HepG2 (cell line): ENCODE measurements around the gene WDFY1. TPM values are rescaled to one million over a fixed set of nuclear protein-coding genes. Genes with fewer than 3 reads are reported as not detected.

Source experiments
- ATAC-seq: fragments of 200-7000 bp; cut with Tn5 transposase; 3 replicates; pipeline ENCODE4 v1.9.1; 2020; ENCODE audit warnings: mild to moderate bottlenecking, moderate library complexity
- BruUV-seq: library from RNA; stranded (reverse); fragments of 400-500 nt; replicated peaks from 2 replicates; lab custom pipeline; 2021; lab: Mats Ljungman, UMichigan
- CTCF ChIA-PET: fragments of 300-600 bp; formaldehyde crosslinking; extraction: SDS; loops from one replicate; lab custom pipeline; 2021; ENCODE audit warnings: low total read pairs, inconsistent platforms, low intra/inter-chr PET ratio; lab: Yijun Ruan, JAX
- POLR2A ChIA-PET: fragments of 350-600 bp; sonication (Branson Sonifier 250); formaldehyde crosslinking; loops from one replicate; lab custom pipeline; 2020; ENCODE audit warnings: antibody characterized with exemption, inconsistent platforms; lab: Yijun Ruan, JAX
- DNase-seq: peaks from one replicate; pipeline ENCODE4 v3.0.0-alpha.2; 2015; ENCODE audit warnings: low spot score
- FAIRE-seq: peaks from 3 replicates; lab custom pipeline; 2011; peaks lifted over from hg19 to GRCh38; lab: Jason Lieb, UNC
- H2AFZ ChIP-seq: one replicate; pipeline ENCODE4 v1.6.1; 2011; ENCODE audit warnings: low read length, inconsistent platforms
- H3K27ac ChIP-seq: fragments of 300-600 bp; 3 replicates; pipeline ENCODE4 v1.8.0; 2011; ENCODE audit warnings: mixed run types, mild to moderate bottlenecking, mixed read lengths, low read length, inconsistent platforms; ENCODE audit not compliant: insufficient read depth; ENCODE audit errors: extremely low read length
- H3K27me3 ChIP-seq, 2 experiments: fragments of 200-600 bp in 1 of 2; 2 replicates in 1 of 2; 3 replicates in 1 of 2; pipeline versions ENCODE4 v1.6.0 to v1.8.0; 2011; ENCODE audit warnings: low read length in 2 of 2, mild to moderate bottlenecking in 2 of 2, moderate library complexity in 2 of 2, inconsistent platforms in 1 of 2; ENCODE audit not compliant: insufficient read depth in 2 of 2, control insufficient read depth in 1 of 2
- H3K36me3 ChIP-seq, 2 experiments: fragments of 200-600 bp in 1 of 2; replicated peaks in 1 of 2; 2 replicates in 1 of 2; 3 replicates in 1 of 2; pipeline versions ENCODE4 v1.5.1 to v1.8.0; 2011; ENCODE audit warnings: low read length in 2 of 2, inconsistent platforms in 1 of 2; ENCODE audit not compliant: insufficient read depth in 2 of 2, control insufficient read depth in 1 of 2
- H3K4me1 ChIP-seq: 2 replicates; pipeline ENCODE4 v1.5.1; 2012; ENCODE audit warnings: low read length, inconsistent platforms; ENCODE audit not compliant: insufficient read depth
- H3K4me2 ChIP-seq: 2 replicates; pipeline ENCODE4 v1.6.0; 2011; ENCODE audit warnings: low read depth, low read length, inconsistent platforms
- H3K4me3 ChIP-seq, 3 experiments: fragments of 200-600 bp in 1 of 3; sonication (generic), shearing (Covaris generic) in 1 of 3; replicated peaks in 1 of 3; 2 replicates each; pipeline ENCODE4 v1.5.1; 2011 to 2016; ENCODE audit warnings: low read length in 3 of 3, inconsistent platforms in 2 of 3, low read depth in 2 of 3, mild to moderate bottlenecking in 2 of 3, control low read depth in 1 of 3, mixed read lengths in 1 of 3; ENCODE audit not compliant: insufficient read depth in 1 of 3
- H3K79me2 ChIP-seq: one replicate; pipeline ENCODE4 v1.6.1; 2011; ENCODE audit warnings: low read length, inconsistent platforms; ENCODE audit not compliant: insufficient read depth
- H3K9ac ChIP-seq: 2 replicates; pipeline ENCODE4 v1.6.0; 2011; ENCODE audit warnings: mild to moderate bottlenecking, low read depth, low read length, inconsistent platforms; ENCODE audit not compliant: insufficient read depth
- H3K9me3 ChIP-seq: 2 replicates; pipeline ENCODE4 v1.5.1; 2012; ENCODE audit warnings: mild to moderate bottlenecking, low read length
- H4K20me1 ChIP-seq: 2 replicates; pipeline ENCODE4 v1.6.0; 2011; ENCODE audit warnings: inconsistent platforms, mild to moderate bottlenecking, low read length, moderate library complexity; ENCODE audit not compliant: insufficient read depth
- ARNT ChIP-seq: fragments of 450-650 bp; IDR thresholded peaks from 2 replicates; pipeline ENCODE4 v1.6.1; 2017
- ERF ChIP-seq: IDR thresholded peaks from 2 replicates; pipeline ENCODE4 v1.6.1; 2018; ENCODE audit warnings: missing biosample characterization, missing genetic modification reagents
- FIP1L1 ChIP-seq: fragments of 200-400 bp; formaldehyde crosslinking; IDR thresholded peaks from 2 replicates; pipeline ENCODE4 v1.6.1; 2018; ENCODE audit warnings: low read depth, mild to moderate bottlenecking, low read length, moderate library complexity, borderline replicate concordance; ENCODE audit not compliant: insufficient read depth
- IRF9 ChIP-seq: sonication (generic); formaldehyde crosslinking; IDR thresholded peaks from 2 replicates; pipeline ENCODE4 v1.8.0; 2022; ENCODE audit warnings: missing genetic modification reagents, mild to moderate bottlenecking, borderline replicate concordance
- SALL2 ChIP-seq: sonication (generic); formaldehyde crosslinking; IDR thresholded peaks from 2 replicates; pipeline ENCODE4 v1.8.1; 2023; ENCODE audit warnings: mild to moderate bottlenecking, missing genetic modification reagents, inconsistent platforms
- STAT5B ChIP-seq: sonication (generic); formaldehyde crosslinking; IDR thresholded peaks from 2 replicates; pipeline ENCODE4 v1.4.0; 2020; ENCODE audit warnings: missing genetic modification reagents
- ZNF276 ChIP-seq: sonication (generic); formaldehyde crosslinking; IDR thresholded peaks from 2 replicates; pipeline ENCODE4 v1.4.0; 2020; ENCODE audit warnings: mild to moderate bottlenecking, low read depth, missing genetic modification reagents
- ZNF431 ChIP-seq: sonication (generic); formaldehyde crosslinking; IDR thresholded peaks from 2 replicates; pipeline ENCODE4 v1.9.0; 2022; ENCODE audit warnings: missing genetic modification reagents, low read depth, mild to moderate bottlenecking, borderline replicate concordance
- ZNF572 ChIP-seq: sonication (generic); formaldehyde crosslinking; IDR thresholded peaks from 2 replicates; pipeline ENCODE4 v1.5.1; 2020; ENCODE audit warnings: mild to moderate bottlenecking, missing genetic modification reagents
- WGBS: methylation state at CpG from one replicate; pipeline ENCODE4 v1.1.6; 2017; ENCODE audit warnings: low lambda C conversion rate; 5-methylcytosine and 5-hydroxymethylcytosine counted together
- in situ Hi-C: cut with HindIII; loops from 2 replicates; pipeline ENCODE4 v1.10.0; 2017; ENCODE audit warnings: low pct_unique_long_range_greater_than_20kb; ENCODE audit not compliant: extremely low pct_ligation_motif_present
- intact Hi-C: fragments of 100-400 bp; cut with micrococcal nuclease; formaldehyde crosslinking; loops from one replicate; pipeline ENCODE4 v1.10.0; 2022; ENCODE audit not compliant: unreplicated experiment
- polyA plus RNA-seq, 8 experiments: library from polyadenylated mRNA; depleted of rRNA in 3 of 8; stranded (reverse) in 7 of 8; unstranded in 1 of 8; fragments of >200 nt; fragmentation: Illumina TruSeq in 4 of 8; extraction: Trizol in 4 of 8; gene quantifications; 2 replicates each; pipeline versions ENCODE4 v1.2.1 to v1.2.3, GENCODE V29; 2011 to 2016; ENCODE audit warnings: low read depth in 4 of 8, missing spikeins in 1 of 8, mixed read lengths in 1 of 8; ENCODE audit not compliant: insufficient read depth in 1 of 8
- total RNA-seq, 5 experiments: library from RNA; depleted of rRNA; stranded (reverse); fragments of >200 nt; fragmentation: Illumina TruSeq; extraction: Trizol; gene quantifications; 2 replicates each; pipeline ENCODE4 v1.2.3, GENCODE V29; 2016; ENCODE audit warnings: low read depth in 1 of 5

WDFY1 gene
- total and polyA plus RNA-seq, 2 of the 13 experiments (the other 11 are each of a cell fraction or from before 2014, with no cell fraction given): 77.0 to 78.4 TPM

DNA sequence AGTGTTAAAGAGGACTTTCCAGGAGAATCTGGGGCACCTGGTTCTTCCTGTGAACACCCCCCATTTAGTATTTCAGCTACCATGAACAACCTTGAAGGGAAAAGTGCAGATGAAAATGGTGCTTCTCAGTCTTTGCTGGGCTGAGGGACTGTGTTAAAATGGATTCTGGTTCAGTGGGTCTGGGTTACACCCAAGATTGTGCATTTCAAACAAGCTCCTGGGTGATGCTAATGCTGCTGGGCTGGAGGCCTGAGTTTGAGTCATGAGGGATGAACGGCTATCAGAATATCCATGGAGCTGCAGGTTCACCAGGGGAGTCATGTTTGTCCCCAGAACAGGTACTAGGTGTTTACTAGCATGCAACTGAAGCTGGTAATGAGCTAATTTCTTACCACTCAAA lies 36.1 kb upstream of the WDFY1 start (continued):
- TF ChIP-seq ZNF276 (CRISPR knock-in tag) (no peak), SALL2 (CRISPR knock-in tag) (no peak)

DNA sequence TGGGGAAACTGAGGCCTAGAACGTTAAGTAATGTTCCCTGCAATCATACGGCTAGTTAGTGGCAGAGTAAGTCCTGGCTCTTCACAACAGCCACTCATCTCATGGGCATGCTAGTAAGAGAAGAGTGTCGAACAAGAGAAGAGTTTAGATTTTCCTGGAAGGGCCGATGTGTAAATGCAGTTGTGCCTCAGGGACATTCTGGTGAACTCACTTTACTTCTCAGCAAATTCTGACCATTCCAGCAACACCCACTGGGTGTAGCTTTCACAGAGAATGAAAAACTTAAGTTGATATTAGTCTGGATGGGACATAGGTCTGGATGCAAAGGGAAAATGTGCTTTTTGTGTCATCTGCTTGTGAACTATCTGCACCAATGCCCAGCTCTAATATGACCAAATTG lies 35.7 kb upstream of the WDFY1 start:
- no peak overlapping the region for H3K27ac ChIP-seq
- H3K9ac ChIP-seq: no peak overlapping the region
- no peaks in the 10 kb centered on the region for H3K9me3 ChIP-seq
- ChIA-PET POLR2A (no interaction called here), CTCF (no interaction called here)
- ATAC-seq (no peak), DNase-seq (no peak), FAIRE-seq (no peak)
- H3K4me3 ChIP-seq: no peak overlapping the region
- no peak overlapping the region for H2AFZ ChIP-seq
- no peaks in the 10 kb centered on the region; a peak in 1 of 5 replicates for H3K36me3 ChIP-seq
- no TSS peak for BruUV-seq
- no peaks in the 10 kb centered on the region for H4K20me1 ChIP-seq
- TF ChIP-seq ERF (CRISPR knock-in tag) (no peak), FIP1L1 (no peak), ARNT (no peak), ZNF431 (CRISPR knock-in tag) (no peak), STAT5B (no peak), ZNF572 (CRISPR knock-in tag) (no peak), IRF9 (CRISPR knock-in tag) (no peak)
- 0 out of 2 replicates have a peak, but pooled peaks cover 8% of the 10 kb centered on the region for H3K4me1 ChIP-seq
- H3K27me3 ChIP-seq: no peaks in the 10 kb centered on the region
- intact Hi-C loops (no loop called here), in situ Hi-C loops (no loop called here)
- 86% methylated on average over 4 of the region's 4 CpGs for WGBS
- H3K4me2 ChIP-seq: no peak overlapping the region
- no peaks in the 10 kb centered on the region for H3K79me2 ChIP-seq
